ENCODE results near the gene SULT1C4. TPM values are rescaled to one million over a fixed set of nuclear protein-coding genes. Genes with fewer than 3 reads are reported as not detected.

SULT1C4 gene
- total RNA-seq, 4 donors from 2014 or later: 0.31 to 2.1 (median 1.2) TPM; not detected in 1

- H3K4me3 ChIP-seq: no peak overlapping the region
- no peak for TF ChIP-seq POLR2A (IDR thresholded peaks at IDR 0.05)
- TF ChIP-seq CTCF (IDR thresholded peaks at IDR 0.05): no peak
- 85 to 89% methylated on average over 5 to 6 of the region's 6 CpGs for WGBS, 2 donors
Measured at GRCh38 chr2:108364676-108365297, 13.0 kb upstream of the SULT1C4 start.

DNA sequence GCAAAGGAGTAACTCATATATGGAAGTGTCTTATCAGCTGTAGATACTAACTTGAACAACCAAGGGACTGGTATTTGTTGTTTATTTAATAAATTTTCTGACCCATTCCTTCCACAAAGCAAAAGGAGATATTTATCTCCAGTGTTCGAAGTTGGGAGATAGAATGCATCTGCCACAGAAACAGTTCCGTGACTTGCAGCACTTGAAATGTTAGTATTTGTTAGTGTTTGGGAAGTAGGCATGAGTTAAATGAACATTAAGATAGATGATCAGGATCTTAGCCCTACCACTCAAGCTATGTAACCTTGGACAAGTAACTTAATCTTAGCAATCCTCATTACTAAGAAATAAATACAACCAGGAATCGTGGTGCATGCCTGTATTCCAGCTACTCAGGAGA, 12.1 kb upstream of the SULT1C4 start:
- TF ChIP-seq CTCF (IDR thresholded peaks at IDR 0.05) (no peak), POLR2A (IDR thresholded peaks at IDR 0.05) (no peak)
- H3K27ac ChIP-seq: no peak overlapping the region
- H3K36me3 ChIP-seq: no peaks in the 10 kb centered on the region
- DNase-seq: no peak
- H3K9me3 ChIP-seq: peaks cover 0 to 4% (median 0%) of the 10 kb centered on the region in 3 donors
- 85% methylated on average over 3 of the region's 3 CpGs for WGBS, 2 donors
- peaks cover 0 to 8% (median 0%) of the 10 kb centered on the region in 3 donors for H3K4me1 ChIP-seq
- H3K4me3 ChIP-seq: no peak overlapping the region
- intact Hi-C loops (cut with DNase I): no loop called here
- H3K27me3 ChIP-seq: no peaks in the 10 kb centered on the region

More at GRCh38 chr2:108364676-108365297, 13.0 kb upstream of the SULT1C4 start:
- peaks cover 0 to 8% (median 0%) of the 10 kb centered on the region in 3 donors for H3K4me1 ChIP-seq
- H3K27me3 ChIP-seq: no peaks in the 10 kb centered on the region
- no peaks in the 10 kb centered on the region for H3K36me3 ChIP-seq
- DNase-seq: no peak
- intact Hi-C loops (cut with DNase I): no loop called here
- H3K9me3 ChIP-seq: peaks cover 0 to 4% (median 0%) of the 10 kb centered on the region in 3 donors
- H3K27ac ChIP-seq: no peak overlapping the region

- H3K27me3 ChIP-seq: no peaks in the 10 kb centered on the region
- H3K4me3 ChIP-seq: no peak overlapping the region
- TF ChIP-seq CTCF (IDR thresholded peaks at IDR 0.05) (no peak), POLR2A (IDR thresholded peaks at IDR 0.05) (no peak)
- 100% methylated on average over 1 of the region's 1 CpG for WGBS, 2 donors
- intact Hi-C loops (cut with DNase I): no loop called here
- H3K36me3 ChIP-seq: no peaks in the 10 kb centered on the region
- no peak overlapping the region for H3K27ac ChIP-seq
- H3K4me1 ChIP-seq: peaks cover 0 to 8% (median 0%) of the 10 kb centered on the region in 3 donors
- H3K9me3 ChIP-seq: peaks cover 0 to 4% (median 0%) of the 10 kb centered on the region in 3 donors
- no peak for DNase-seq
Measured at GRCh38 chr2:108367014-108367413, 10.7 kb upstream of the SULT1C4 start.

DNA sequence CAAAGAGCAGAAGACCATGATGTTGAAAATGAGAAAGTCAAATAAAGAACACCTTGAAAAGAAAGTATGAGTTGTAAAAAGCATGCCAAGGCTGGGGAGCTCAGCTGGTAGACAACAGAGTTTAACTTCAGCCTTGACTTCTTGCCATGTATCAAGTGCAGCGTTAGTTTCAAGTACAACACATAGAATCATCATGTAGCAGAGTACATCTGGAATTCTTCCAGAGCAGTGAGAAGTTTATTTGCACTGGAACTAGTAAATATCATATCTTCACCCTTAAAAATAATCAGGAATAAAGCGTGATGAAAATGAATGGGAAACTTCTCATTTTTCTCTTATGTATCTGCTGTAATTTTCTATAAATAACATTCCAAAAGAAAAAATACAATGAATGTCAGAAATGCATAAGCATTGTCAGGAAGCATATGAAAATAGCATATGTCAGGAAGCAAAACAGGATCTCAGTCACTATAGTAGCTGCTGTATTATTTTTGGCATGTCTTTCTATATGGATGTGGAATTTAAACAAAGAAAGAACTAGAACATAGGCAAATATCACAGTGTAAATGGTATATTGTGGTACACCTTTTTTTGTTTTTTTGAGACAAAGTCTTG, 10.1 kb upstream of the SULT1C4 start:
- 54 to 59% methylated on average over 2 of the region's 2 CpGs for WGBS, 2 donors
- peaks cover 0 to 4% (median 0%) of the 10 kb centered on the region in 3 donors for H3K9me3 ChIP-seq
- H3K27me3 ChIP-seq: no peaks in the 10 kb centered on the region
- TF ChIP-seq POLR2A (IDR thresholded peaks at IDR 0.05) (no peak), CTCF (IDR thresholded peaks at IDR 0.05) (no peak)
- intact Hi-C loops (cut with DNase I): no loop called here
- no peak overlapping the region for H3K27ac ChIP-seq
- H3K36me3 ChIP-seq: no peaks in the 10 kb centered on the region
- no peak for DNase-seq
- peaks cover 0 to 3% (median 0%) of the 10 kb centered on the region in 3 donors for H3K4me1 ChIP-seq
- H3K4me3 ChIP-seq: no peak overlapping the region

- TF ChIP-seq CTCF (IDR thresholded peaks at IDR 0.05): no peak
- TF ChIP-seq POLR2A (IDR thresholded peaks at IDR 0.05): no peak
- no peaks in the 10 kb centered on the region for H3K4me1 ChIP-seq
- peaks cover 0 to 4% (median 0%) of the 10 kb centered on the region in 3 donors for H3K9me3 ChIP-seq
- H3K4me3 ChIP-seq: no peak overlapping the region
- 64 to 70% methylated on average over 2 of the region's 2 CpGs for WGBS, 2 donors
- H3K27me3 ChIP-seq: no peaks in the 10 kb centered on the region
- intact Hi-C loops (cut with DNase I): no loop called here
- no peaks in the 10 kb centered on the region for H3K36me3 ChIP-seq
- no peak overlapping the region for H3K27ac ChIP-seq
- DNase-seq: no peak
Measured at GRCh38 chr2:108369153-108369552, 8.6 kb upstream of the SULT1C4 start.

All from esophagus squamous epithelium (tissue), 5 donors.